GM21360 (cell line): ENCODE data around the gene PARD3B.

Experiments used
- ATAC-seq: cut with Tn5 transposase; IDR thresholded peaks from one replicate; pipeline ENCODE4 v1.9.1; 2021; ENCODE audit warnings: mild to moderate bottlenecking, moderate library complexity; ENCODE audit not compliant: unreplicated experiment

The PARD3B gene

GRCh38 chr2:205564346-205565141 is 1019.3 kb downstream of the PARD3B start:
- no peak for ATAC-seq

- no peak for ATAC-seq
These were observed 1019.9 kb downstream of the PARD3B start for GRCh38 chr2:205565142-205565522.

GRCh38 chr2:205566606-205567168 is 1021.4 kb downstream of the PARD3B start:
- ATAC-seq = no peak

GRCh38 chr2:205568620-205569019 is 1023.3 kb downstream of the PARD3B start:
- ATAC-seq = no peak

GRCh38 chr2:205570648-205571047 is 1025.4 kb downstream of the PARD3B start:
- ATAC-seq = no peak

- no peak for ATAC-seq
These were observed 1026.2 kb downstream of the PARD3B start for GRCh38 chr2:205571360-205571959.

GRCh38 chr2:205574001-205574400 is 1028.7 kb downstream of the PARD3B start:
- no peak for ATAC-seq

GRCh38 chr2:205579335-205579734 is 1034.1 kb downstream of the PARD3B start:
- ATAC-seq = no peak

- ATAC-seq = no peak
These were observed 1035.1 kb downstream of the PARD3B start for GRCh38 chr2:205580212-205580987.

- ATAC-seq = no peak
These were observed 1037.1 kb downstream of the PARD3B start for GRCh38 chr2:205582366-205582765.

- no peak for ATAC-seq
These were observed 1040.4 kb downstream of the PARD3B start for GRCh38 chr2:205585449-205586383.

- ATAC-seq = no peak
These were observed 1041.4 kb downstream of the PARD3B start for GRCh38 chr2:205586626-205587025.

- no peak for ATAC-seq
These were observed 1044.2 kb downstream of the PARD3B start for GRCh38 chr2:205589479-205589878.

GRCh38 chr2:205590759-205591158 is 1045.5 kb downstream of the PARD3B start:
- no peak for ATAC-seq

- no peak for ATAC-seq
These were observed 1048.6 kb downstream of the PARD3B start for GRCh38 chr2:205593891-205594290.

- no peak for ATAC-seq
These were observed 1051.3 kb downstream of the PARD3B start for GRCh38 chr2:205596581-205596980.

- no peak for ATAC-seq
These were observed 1060.5 kb downstream of the PARD3B start for GRCh38 chr2:205605638-205606304.

- no peak for ATAC-seq
These were observed 1061.9 kb downstream of the PARD3B start for GRCh38 chr2:205607146-205607545.

- no peak for ATAC-seq
These were observed 1063.8 kb downstream of the PARD3B start for GRCh38 chr2:205609113-205609512.

GRCh38 chr2:205610437-205610836 is 1065.2 kb downstream of the PARD3B start:
- ATAC-seq = no peak
